ENCODE measurements around the gene SAMSN1. TPM values are rescaled to one million over a fixed set of nuclear protein-coding genes. Genes with fewer than 3 reads are reported as not detected.

SAMSN1 gene
- total and polyA plus RNA-seq, 2 of the 8 experiments (the other 6 are each of a cell fraction or from before 2014, with no cell fraction given) = 0.50 to 3.0 TPM

GRCh38 chr21:14477841-14478240 lies 68.3 kb downstream of the SAMSN1 start (continued):
- TF ChIP-seq CHD7 (IDR thresholded peaks at IDR 0.05; ENCODE audit: insufficient replicate concordance, low read length) (no peak), MAFK (IDR thresholded peaks at IDR 0.05; ENCODE audit: low read depth, low read length) (no peak), FOSL1 (IDR thresholded peaks at IDR 0.05; ENCODE audit: insufficient read depth, low read depth, low read length) (no peak), CHD2 (IDR thresholded peaks at IDR 0.05; ENCODE audit: low read length) (no peak), E2F6 (IDR thresholded peaks at IDR 0.05) (no peak), RFX5 (IDR thresholded peaks at IDR 0.05; ENCODE audit: borderline replicate concordance, low read depth, low read length) (no peak), CHD1 (IDR thresholded peaks at IDR 0.05; ENCODE audit: low read depth, low read length) (no peak), RAD21 (IDR thresholded peaks at IDR 0.05 in 1 of 2, conservative IDR thresholded peaks at IDR 0.05 in 1 of 2; ENCODE audit: low read depth in 2 of 2, low read length in 2 of 2) (no peak), EZH2 (IDR thresholded peaks at IDR 0.05; ENCODE audit: low read depth, low read length, severe bottlenecking) (no peak), SP4 (IDR thresholded peaks at IDR 0.05; ENCODE audit: low read length) (no peak), TEAD4 (IDR thresholded peaks at IDR 0.05; ENCODE audit: low read depth, low read length) (no peak)

Data from H1 (cell line).